Fibroblast of skin of right biceps (primary cell): ENCODE data around the gene EGR1.

Experiments used
- DNase-seq: peaks from one replicate; pipeline ENCODE4 v3.0.0-alpha.2; 2013

EGR1 gene

GRCh38 chr5:138515556-138516245 lies 50.4 kb downstream of the EGR1 start:
- DNase-seq, result no peak

- DNase-seq, result no peak
These were observed 52.2 kb downstream of the EGR1 start for GRCh38 chr5:138517437-138517836.
